Upper lobe of right lung (tissue), 1 donor: ENCODE results near the gene PALM3. TPM values are rescaled to one million over a fixed set of nuclear protein-coding genes. Genes with fewer than 3 reads are reported as not detected.

ENCODE experiments used
- total RNA-seq: library from RNA; stranded (reverse); fragmentation: NEBNext Ultra II Directional; extraction: Animal tissue kit (Norgen Biotek cat#: 25700); gene quantifications from one replicate; pipeline ENCODE4 v1.2.1, GENCODE V29; 2021
- donor health status: DM: no; HTN: yes; CAD: no; lungs with severe emphysema.

The PALM3 gene
- total RNA-seq, 1 donor from 2014 or later: 10.0 TPM

Other genes starting within 250 kb of the PALM3 start
- not detected for gene NANOS3, start 184.9 kb downstream of the PALM3 start, total RNA-seq
- gene BRME1, start 156.0 kb downstream of the PALM3 start, total RNA-seq: 2.0 TPM
- 28.9 TPM for gene CC2D1A, start 155.9 kb downstream of the PALM3 start, total RNA-seq
- gene PODNL1, start 123.7 kb downstream of the PALM3 start, total RNA-seq: 2.8 TPM
- 35.1 TPM for gene DCAF15, start 109.6 kb downstream of the PALM3 start, total RNA-seq
- gene RFX1, start 55.8 kb downstream of the PALM3 start, total RNA-seq: 17.8 TPM
- gene RLN3, start 33.9 kb downstream of the PALM3 start, total RNA-seq: not detected
- gene IL27RA, start 30.3 kb downstream of the PALM3 start, total RNA-seq: 16.2 TPM
- gene MISP3, start 10.7 kb upstream of the PALM3 start, total RNA-seq: 6.7 TPM
- gene C19orf67, start 23.7 kb upstream of the PALM3 start, total RNA-seq: not detected
- 45.9 TPM for gene SAMD1, start 28.7 kb upstream of the PALM3 start, total RNA-seq
- 85.7 TPM for gene PRKACA, start 55.7 kb upstream of the PALM3 start, total RNA-seq
- 1.9 TPM for gene ASF1B, start 74.5 kb upstream of the PALM3 start, total RNA-seq
- gene ADGRL1, start 144.1 kb upstream of the PALM3 start, total RNA-seq: 26.3 TPM